ENCODE results near the gene ZBTB16. TPM values are rescaled to one million over a fixed set of nuclear protein-coding genes. Genes with fewer than 3 reads are reported as not detected.

The ZBTB16 gene
- total RNA-seq, 3 donors from 2014 or later (not counting 1 experiment from before 2014, with no cell fraction given), result 104 to 224 (median 156) TPM

DNA sequence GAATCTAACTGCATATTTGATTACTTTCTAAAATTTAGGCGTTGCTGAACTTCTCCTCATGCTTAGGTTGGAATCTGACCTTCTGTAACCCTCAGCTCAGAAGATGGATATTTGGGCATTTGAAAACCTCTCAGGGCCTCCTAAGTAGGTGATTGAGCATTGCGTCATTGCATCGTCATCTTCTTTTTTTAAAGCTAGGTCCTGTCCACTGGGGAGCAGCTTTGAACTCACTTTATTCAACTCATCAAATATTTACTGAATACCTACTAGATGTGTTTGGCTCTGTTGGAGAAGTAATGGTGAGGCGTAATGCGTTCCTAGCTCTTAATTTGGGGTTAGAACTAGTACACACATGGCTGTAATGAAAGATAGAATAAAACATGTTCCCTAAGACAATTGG, 56.8 kb downstream of the ZBTB16 start:
- Mint-ChIP-seq H3K4me3 (no peak overlapping the region), H3K27me3 (ENCODE audit: low read depth in 2 of 2) (no peaks in the 10 kb centered on the region), H3K4me1 (peaks cover 83 to 93% of the 10 kb centered on the region in 2 donors), H3K27ac (peak overlapping the region; percentile 60 to 85), H3K36me3 (no peaks in the 10 kb centered on the region), H3K9me3 (no peaks in the 10 kb centered on the region)
- intact Hi-C loops (cut with micrococcal nuclease), result no loop called here
- H3K27ac ChIP-seq (ENCODE audit: low read length), result no peak overlapping the region
- DNase-seq (no peak), ATAC-seq (no peak)
- no peak overlapping the region for H3K4me3 ChIP-seq (ENCODE audit: low read length)
- H3K27me3 ChIP-seq (ENCODE audit: control insufficient read depth, insufficient read depth, low read length), result no peaks in the 10 kb centered on the region
- H3K9me3 ChIP-seq (ENCODE audit: control insufficient read depth, insufficient read depth, low read length), result no peaks in the 10 kb centered on the region
- H3K4me1 ChIP-seq (ENCODE audit: control insufficient read depth, insufficient read depth, low read length), result peaks cover 41% of the 10 kb centered on the region
- no peaks in the 10 kb centered on the region for H3K36me3 ChIP-seq (ENCODE audit: control insufficient read depth, insufficient read depth, low read length)
- 86% methylated on average over 5 of the region's 5 CpGs for WGBS (ENCODE audit: insufficient coverage)
- TF ChIP-seq, protein P1, sequence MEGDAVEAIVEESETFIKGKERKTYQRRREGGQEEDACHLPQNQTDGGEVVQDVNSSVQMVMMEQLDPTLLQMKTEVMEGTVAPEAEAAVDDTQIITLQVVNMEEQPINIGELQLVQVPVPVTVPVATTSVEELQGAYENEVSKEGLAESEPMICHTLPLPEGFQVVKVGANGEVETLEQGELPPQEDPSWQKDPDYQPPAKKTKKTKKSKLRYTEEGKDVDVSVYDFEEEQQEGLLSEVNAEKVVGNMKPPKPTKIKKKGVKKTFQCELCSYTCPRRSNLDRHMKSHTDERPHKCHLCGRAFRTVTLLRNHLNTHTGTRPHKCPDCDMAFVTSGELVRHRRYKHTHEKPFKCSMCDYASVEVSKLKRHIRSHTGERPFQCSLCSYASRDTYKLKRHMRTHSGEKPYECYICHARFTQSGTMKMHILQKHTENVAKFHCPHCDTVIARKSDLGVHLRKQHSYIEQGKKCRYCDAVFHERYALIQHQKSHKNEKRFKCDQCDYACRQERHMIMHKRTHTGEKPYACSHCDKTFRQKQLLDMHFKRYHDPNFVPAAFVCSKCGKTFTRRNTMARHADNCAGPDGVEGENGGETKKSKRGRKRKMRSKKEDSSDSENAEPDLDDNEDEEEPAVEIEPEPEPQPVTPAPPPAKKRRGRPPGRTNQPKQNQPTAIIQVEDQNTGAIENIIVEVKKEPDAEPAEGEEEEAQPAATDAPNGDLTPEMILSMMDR (IDR thresholded peaks at IDR 0.05), result no peak

GRCh38 chr11:114116800-114117199, 57.3 kb downstream of the ZBTB16 start:
- no peaks in the 10 kb centered on the region for H3K27me3 Mint-ChIP-seq (ENCODE audit: low read depth in 2 of 2)
- DNase-seq, result no peak
- TF ChIP-seq, protein P1 (IDR thresholded peaks at IDR 0.05), result no peak
- peak overlapping the region; percentile 60 to 85 for H3K27ac Mint-ChIP-seq
- H3K4me1 Mint-ChIP-seq, result peaks cover 83 to 93% of the 10 kb centered on the region in 2 donors
- WGBS (ENCODE audit: insufficient coverage), result 73% methylated on average over 3 of the region's 3 CpGs
- H3K36me3 Mint-ChIP-seq, result no peaks in the 10 kb centered on the region
- H3K27me3 ChIP-seq (ENCODE audit: control insufficient read depth, insufficient read depth, low read length), result no peaks in the 10 kb centered on the region
- no peak for ATAC-seq
- H3K4me3 Mint-ChIP-seq, result no peak overlapping the region
- peaks cover 42% of the 10 kb centered on the region for H3K4me1 ChIP-seq (ENCODE audit: control insufficient read depth, insufficient read depth, low read length)
- H3K9me3 ChIP-seq (ENCODE audit: control insufficient read depth, insufficient read depth, low read length), result no peaks in the 10 kb centered on the region
- no peak overlapping the region for H3K4me3 ChIP-seq (ENCODE audit: low read length)
- no peaks in the 10 kb centered on the region for H3K36me3 ChIP-seq (ENCODE audit: control insufficient read depth, insufficient read depth, low read length)
- intact Hi-C loops (cut with micrococcal nuclease), result no loop called here
- no peak overlapping the region for H3K27ac ChIP-seq (ENCODE audit: low read length)
- H3K9me3 Mint-ChIP-seq, result no peaks in the 10 kb centered on the region

DNA sequence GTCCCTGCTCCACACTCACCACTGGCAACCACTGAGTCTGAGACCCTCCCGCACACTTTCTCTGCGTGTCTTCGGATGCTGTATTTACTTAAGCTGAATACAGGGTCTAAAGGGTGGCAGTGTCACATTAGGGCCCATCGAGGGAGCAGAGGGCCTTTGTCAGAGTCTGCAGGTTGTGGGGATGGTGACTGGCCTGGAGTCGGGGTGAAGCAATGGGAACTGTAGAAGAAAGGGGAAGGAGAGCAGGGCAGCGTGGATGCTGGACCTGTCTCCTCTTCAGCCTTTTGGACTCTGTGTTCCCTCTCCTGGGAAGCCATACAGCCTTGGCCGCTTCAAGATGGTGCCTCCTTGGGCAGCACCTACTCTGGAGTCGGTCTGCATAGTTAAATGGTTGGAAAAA, 61.1 kb downstream of the ZBTB16 start:
- H3K27ac Mint-ChIP-seq, result peak overlapping the region; percentile 85 to 88
- Histone ChIP-seq H3K27ac (ENCODE audit: low read length) (no peak overlapping the region), H3K9me3 (ENCODE audit: control insufficient read depth, insufficient read depth, low read length) (no peaks in the 10 kb centered on the region), H3K4me1 (ENCODE audit: control insufficient read depth, insufficient read depth, low read length) (peaks cover 35% of the 10 kb centered on the region), H3K4me3 (ENCODE audit: low read length) (no peak overlapping the region), H3K27me3 (ENCODE audit: control insufficient read depth, insufficient read depth, low read length) (no peaks in the 10 kb centered on the region), H3K36me3 (ENCODE audit: control insufficient read depth, insufficient read depth, low read length) (no peaks in the 10 kb centered on the region)
- H3K4me1 Mint-ChIP-seq, result peaks cover 94% of the 10 kb centered on the region in 2 donors
- ATAC-seq, result no peak
- peak overlapping the region; percentile 49 for H3K4me3 Mint-ChIP-seq
- 83% methylated on average over 8 of the region's 8 CpGs for whole genome bisulfite sequencing (ENCODE audit: insufficient coverage)
- H3K36me3 Mint-ChIP-seq, result no peaks in the 10 kb centered on the region
- no peaks in the 10 kb centered on the region for H3K9me3 Mint-ChIP-seq
- TF ChIP-seq, protein P1 (IDR thresholded peaks at IDR 0.05), result no peak
- DNase-seq, result no peak
- intact Hi-C loops (cut with micrococcal nuclease), result no loop called here
- H3K27me3 Mint-ChIP-seq (ENCODE audit: low read depth in 2 of 2), result no peaks in the 10 kb centered on the region

DNA sequence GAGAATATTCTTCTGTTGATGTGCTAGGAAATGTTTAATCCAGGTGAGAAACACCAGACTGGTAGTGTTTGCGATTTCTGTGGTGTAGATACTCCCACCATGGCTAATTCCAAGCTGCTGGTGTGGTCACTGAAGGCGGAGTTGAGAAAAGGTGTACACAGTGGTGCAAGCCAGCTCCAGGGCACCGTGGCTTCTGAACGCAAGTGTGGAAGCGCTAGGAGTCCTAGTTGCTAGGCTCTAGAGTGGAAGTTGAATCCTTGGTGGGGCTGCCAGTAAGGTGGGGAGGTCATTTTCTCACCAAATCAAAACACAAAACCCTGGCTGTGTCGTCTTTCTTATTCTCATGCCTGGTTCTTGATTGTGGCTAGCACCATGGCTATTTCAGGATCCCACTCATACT, 61.6 kb downstream of the ZBTB16 start:
- peaks cover 93 to 94% of the 10 kb centered on the region in 2 donors for H3K4me1 Mint-ChIP-seq
- no peaks in the 10 kb centered on the region for H3K27me3 Mint-ChIP-seq (ENCODE audit: low read depth in 2 of 2)
- TF ChIP-seq, protein P1 (IDR thresholded peaks at IDR 0.05), result no peak
- no peaks in the 10 kb centered on the region for H3K9me3 Mint-ChIP-seq
- peak overlapping the region; percentile 85 to 88 for H3K27ac Mint-ChIP-seq
- H3K4me3 Mint-ChIP-seq, result peak overlapping the region; percentile 49
- no peak overlapping the region for H3K4me3 ChIP-seq (ENCODE audit: low read length)
- intact Hi-C loops (cut with micrococcal nuclease), result no loop called here
- H3K36me3 ChIP-seq (ENCODE audit: control insufficient read depth, insufficient read depth, low read length), result no peaks in the 10 kb centered on the region
- H3K27me3 ChIP-seq (ENCODE audit: control insufficient read depth, insufficient read depth, low read length), result no peaks in the 10 kb centered on the region
- no peak overlapping the region for H3K27ac ChIP-seq (ENCODE audit: low read length)
- peak in 2 of 3 donors; percentile 27 to 43 for ATAC-seq
- 62% methylated on average over 6 of the region's 6 CpGs for WGBS (ENCODE audit: insufficient coverage)
- H3K36me3 Mint-ChIP-seq, result no peaks in the 10 kb centered on the region
- H3K9me3 ChIP-seq (ENCODE audit: control insufficient read depth, insufficient read depth, low read length), result no peaks in the 10 kb centered on the region
- H3K4me1 ChIP-seq (ENCODE audit: control insufficient read depth, insufficient read depth, low read length), result peaks cover 31% of the 10 kb centered on the region
- no peak for DNase-seq

Measured in natural killer cell (primary cell).